ENCODE results near the gene TULP4. TPM values are rescaled to one million over a fixed set of nuclear protein-coding genes. Genes with fewer than 3 reads are reported as not detected.
A peak's percentile ranks its signal among the peaks of the same experiment; 100 is the strongest.

Gene TULP4
- total and polyA plus RNA-seq, 4 donors = 30.9 to 403 (median 84.8) TPM

- Histone ChIP-seq H3K9me3 (ENCODE audit: control insufficient read depth, insufficient read depth, low read length) (no peaks in the 10 kb centered on the region), H3K4me1 (ENCODE audit: control insufficient read depth, insufficient read depth, low read length) (peaks cover 15% of the 10 kb centered on the region), H3K27ac (ENCODE audit: low read depth, low read length) (peak overlapping the region; percentile 43), H3K4me3 (ENCODE audit: low read depth, low read length) (no peak overlapping the region), H3K27me3 (ENCODE audit: control insufficient read depth, insufficient read depth, low read length) (no peaks in the 10 kb centered on the region), H3K36me3 (ENCODE audit: control insufficient read depth, insufficient read depth, low read length) (peaks cover 4% of the 10 kb centered on the region)
- 21% methylated on average over 7 of the region's 9 CpGs for WGBS (ENCODE audit: insufficient coverage)
- peak in 2 of 6 donors; percentile 23 to 62 for DNase-seq (ENCODE audit: low read depth in 4 of 6, low spot score in 6 of 6)
These were observed 96.4 kb downstream of the TULP4 start for GRCh38 chr6:158408552-158409130.

- Histone ChIP-seq H3K27me3 (ENCODE audit: control insufficient read depth, insufficient read depth, low read length) (no peaks in the 10 kb centered on the region), H3K27ac (ENCODE audit: low read depth, low read length) (no peak overlapping the region), H3K9me3 (ENCODE audit: control insufficient read depth, insufficient read depth, low read length) (no peaks in the 10 kb centered on the region), H3K36me3 (ENCODE audit: control insufficient read depth, insufficient read depth, low read length) (peaks cover 4% of the 10 kb centered on the region), H3K4me3 (ENCODE audit: low read depth, low read length) (no peak overlapping the region), H3K4me1 (ENCODE audit: control insufficient read depth, insufficient read depth, low read length) (peaks cover 15% of the 10 kb centered on the region)
- WGBS (ENCODE audit: insufficient coverage) = 95% methylated on average over 2 of the region's 3 CpGs
- no peak for DNase-seq (ENCODE audit: low read depth in 4 of 6, low spot score in 6 of 6)
These were observed 97.2 kb downstream of the TULP4 start for GRCh38 chr6:158409451-158409850.

DNA sequence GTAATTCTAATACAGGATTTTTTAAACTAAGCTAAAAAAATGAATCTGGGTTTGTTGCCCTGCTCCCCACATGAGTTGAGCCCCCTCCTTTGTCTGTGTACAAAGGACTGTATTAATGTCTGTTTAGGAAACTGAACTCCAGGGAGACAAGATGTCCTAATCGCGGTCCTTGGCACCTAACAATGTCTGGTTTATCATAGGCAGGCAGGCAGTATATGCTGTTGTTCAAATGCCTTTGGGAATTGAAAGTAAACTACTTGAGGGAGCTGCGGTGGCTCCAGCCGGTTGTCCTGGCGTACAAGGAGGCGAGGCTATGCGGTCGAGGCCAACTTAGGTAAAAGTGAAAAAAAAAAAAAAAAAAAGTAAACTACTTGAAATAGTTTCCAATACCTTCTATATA lies 98.5 kb downstream of the TULP4 start:
- Histone ChIP-seq H3K36me3 (ENCODE audit: control insufficient read depth, insufficient read depth, low read length) (peaks cover 4% of the 10 kb centered on the region), H3K27me3 (ENCODE audit: control insufficient read depth, insufficient read depth, low read length) (no peaks in the 10 kb centered on the region), H3K4me1 (ENCODE audit: control insufficient read depth, insufficient read depth, low read length) (peaks cover 15% of the 10 kb centered on the region), H3K4me3 (ENCODE audit: low read depth, low read length) (no peak overlapping the region), H3K27ac (ENCODE audit: low read depth, low read length) (no peak overlapping the region), H3K9me3 (ENCODE audit: control insufficient read depth, insufficient read depth, low read length) (no peaks in the 10 kb centered on the region)
- DNase-seq (ENCODE audit: low read depth in 4 of 6, low spot score in 6 of 6) = no peak
- WGBS (ENCODE audit: insufficient coverage) = 50% methylated on average over 2 of the region's 8 CpGs

GRCh38 chr6:158411998-158412397 lies 99.7 kb downstream of the TULP4 start:
- Histone ChIP-seq H3K4me3 (ENCODE audit: low read depth, low read length) (no peak overlapping the region), H3K27me3 (ENCODE audit: control insufficient read depth, insufficient read depth, low read length) (no peaks in the 10 kb centered on the region), H3K27ac (ENCODE audit: low read depth, low read length) (no peak overlapping the region), H3K9me3 (ENCODE audit: control insufficient read depth, insufficient read depth, low read length) (no peaks in the 10 kb centered on the region), H3K4me1 (ENCODE audit: control insufficient read depth, insufficient read depth, low read length) (peaks cover 15% of the 10 kb centered on the region), H3K36me3 (ENCODE audit: control insufficient read depth, insufficient read depth, low read length) (peaks cover 4% of the 10 kb centered on the region)
- 94% methylated on average over 3 of the region's 4 CpGs for WGBS (ENCODE audit: insufficient coverage)
- no peak for DNase-seq (ENCODE audit: low read depth in 4 of 6, low spot score in 6 of 6)

DNA sequence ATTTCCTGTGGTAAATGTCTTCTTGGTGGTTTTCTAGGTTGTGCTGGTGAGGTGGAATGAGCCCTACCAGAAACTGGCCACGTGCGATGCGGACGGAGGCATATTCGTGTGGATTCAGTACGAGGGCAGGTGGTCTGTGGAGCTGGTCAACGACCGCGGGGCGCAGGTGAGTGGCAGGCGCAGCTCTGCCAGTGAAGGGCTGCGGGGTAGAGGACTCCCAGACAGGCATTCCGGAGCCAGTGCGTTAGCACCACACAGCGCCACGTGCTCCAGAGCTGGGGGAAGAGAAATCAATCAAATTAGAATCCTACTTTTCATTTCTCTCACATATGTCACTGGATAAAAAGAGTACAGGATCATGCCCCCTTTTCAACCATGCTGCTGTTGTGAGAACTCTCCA lies 100.8 kb downstream of the TULP4 start:
- DNase-seq (ENCODE audit: low read depth in 4 of 6, low spot score in 6 of 6) = no peak
- Histone ChIP-seq H3K4me1 (ENCODE audit: control insufficient read depth, insufficient read depth, low read length) (peaks cover 17% of the 10 kb centered on the region), H3K27ac (ENCODE audit: low read depth, low read length) (no peak overlapping the region), H3K4me3 (ENCODE audit: low read depth, low read length) (no peak overlapping the region), H3K27me3 (ENCODE audit: control insufficient read depth, insufficient read depth, low read length) (no peaks in the 10 kb centered on the region), H3K9me3 (ENCODE audit: control insufficient read depth, insufficient read depth, low read length) (no peaks in the 10 kb centered on the region), H3K36me3 (ENCODE audit: control insufficient read depth, insufficient read depth, low read length) (peaks cover 4% of the 10 kb centered on the region)
- WGBS (ENCODE audit: insufficient coverage) = 93% methylated on average over 13 of the region's 16 CpGs

GRCh38 chr6:158413814-158414565 lies 101.7 kb downstream of the TULP4 start:
- H3K4me1 ChIP-seq (ENCODE audit: control insufficient read depth, insufficient read depth, low read length) = peaks cover 12% of the 10 kb centered on the region
- DNase-seq (ENCODE audit: low read depth in 4 of 6, low spot score in 6 of 6) = peak in 1 of 6 donors; percentile 24
- peaks cover 4% of the 10 kb centered on the region for H3K36me3 ChIP-seq (ENCODE audit: control insufficient read depth, insufficient read depth, low read length)
- no peaks in the 10 kb centered on the region for H3K27me3 ChIP-seq (ENCODE audit: control insufficient read depth, insufficient read depth, low read length)
- H3K27ac ChIP-seq (ENCODE audit: low read depth, low read length) = no peak overlapping the region
- no peaks in the 10 kb centered on the region for H3K9me3 ChIP-seq (ENCODE audit: control insufficient read depth, insufficient read depth, low read length)
- H3K4me3 ChIP-seq (ENCODE audit: low read depth, low read length) = no peak overlapping the region
- 95% methylated on average over 2 of the region's 5 CpGs for WGBS (ENCODE audit: insufficient coverage)

GRCh38 chr6:158414851-158415262 lies 102.6 kb downstream of the TULP4 start:
- no peak for DNase-seq (ENCODE audit: low read depth in 4 of 6, low spot score in 6 of 6)
- H3K36me3 ChIP-seq (ENCODE audit: control insufficient read depth, insufficient read depth, low read length) = peaks cover 4% of the 10 kb centered on the region
- H3K27ac ChIP-seq (ENCODE audit: low read depth, low read length) = no peak overlapping the region
- H3K9me3 ChIP-seq (ENCODE audit: control insufficient read depth, insufficient read depth, low read length) = no peaks in the 10 kb centered on the region
- no peaks in the 10 kb centered on the region for H3K27me3 ChIP-seq (ENCODE audit: control insufficient read depth, insufficient read depth, low read length)
- peaks cover 9% of the 10 kb centered on the region for H3K4me1 ChIP-seq (ENCODE audit: control insufficient read depth, insufficient read depth, low read length)
- H3K4me3 ChIP-seq (ENCODE audit: low read depth, low read length) = no peak overlapping the region
- WGBS (ENCODE audit: insufficient coverage) = 88% methylated on average over 4 of the region's 5 CpGs

DNA sequence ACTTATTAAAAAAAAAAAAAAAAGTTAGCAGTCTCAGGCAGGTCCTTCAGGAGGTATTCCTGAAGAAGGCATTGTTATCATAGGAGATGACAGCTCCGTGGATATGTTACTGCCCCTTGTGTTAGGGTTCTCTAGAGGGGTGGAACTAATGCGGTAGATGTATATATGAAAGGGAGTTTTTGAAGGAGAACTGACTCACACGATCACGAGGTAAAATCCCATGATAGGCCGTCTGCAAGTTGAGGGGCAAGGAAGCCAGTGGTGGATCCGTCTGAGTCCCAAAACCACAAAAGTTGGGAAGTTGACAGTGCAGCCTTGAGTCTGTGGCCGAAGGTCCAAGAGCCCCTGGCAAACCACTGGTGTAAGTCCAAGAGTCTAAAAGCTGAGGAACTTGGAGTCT lies 103.4 kb downstream of the TULP4 start:
- H3K36me3 ChIP-seq (ENCODE audit: control insufficient read depth, insufficient read depth, low read length) = peaks cover 4% of the 10 kb centered on the region
- peaks cover 9% of the 10 kb centered on the region for H3K4me1 ChIP-seq (ENCODE audit: control insufficient read depth, insufficient read depth, low read length)
- no peaks in the 10 kb centered on the region for H3K27me3 ChIP-seq (ENCODE audit: control insufficient read depth, insufficient read depth, low read length)
- WGBS (ENCODE audit: insufficient coverage) = 93% methylated on average over 7 of the region's 7 CpGs
- H3K27ac ChIP-seq (ENCODE audit: low read depth, low read length) = no peak overlapping the region
- no peak for DNase-seq (ENCODE audit: low read depth in 4 of 6, low spot score in 6 of 6)
- H3K9me3 ChIP-seq (ENCODE audit: control insufficient read depth, insufficient read depth, low read length) = no peaks in the 10 kb centered on the region
- no peak overlapping the region for H3K4me3 ChIP-seq (ENCODE audit: low read depth, low read length)

DNA sequence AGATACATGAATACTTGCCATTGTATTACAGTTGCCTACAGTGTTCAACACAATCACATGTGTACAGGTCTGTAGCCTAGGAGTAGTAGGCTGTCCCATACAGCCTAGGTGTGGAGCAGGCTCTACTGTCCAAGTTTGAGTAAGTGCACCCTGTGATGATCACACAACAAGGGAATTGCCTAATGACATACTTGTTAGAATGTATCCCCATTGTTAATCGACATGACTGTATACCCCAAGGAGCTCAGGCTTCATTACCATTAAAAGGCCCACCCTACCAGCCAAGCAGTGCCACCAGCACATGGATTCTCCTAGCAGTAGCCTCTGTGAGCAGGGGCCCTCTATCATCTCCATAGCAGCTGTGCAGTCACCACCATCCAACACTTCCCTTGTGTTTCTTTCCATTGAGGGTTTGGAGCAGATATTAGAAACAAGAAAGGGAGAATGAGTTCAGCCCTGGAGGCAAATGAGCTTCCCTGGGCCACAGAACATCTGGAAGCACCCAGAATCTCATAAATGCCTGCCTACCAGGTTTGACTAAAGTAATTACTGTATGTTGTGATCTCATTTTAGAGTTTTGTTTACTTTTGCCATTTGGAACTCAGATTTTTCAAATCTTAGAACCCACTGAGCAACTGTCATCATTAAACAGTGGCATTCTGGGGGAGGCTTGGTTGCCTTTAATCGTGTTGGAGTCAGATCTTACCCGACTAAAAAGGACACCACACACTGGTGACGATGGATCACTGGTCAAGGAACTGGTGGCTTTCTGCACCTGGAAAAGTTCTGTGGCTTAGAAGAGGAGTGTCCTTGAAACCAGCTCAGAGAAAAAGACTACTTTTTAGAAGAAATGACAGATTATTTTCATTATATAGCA lies 104.9 kb downstream of the TULP4 start:
- Histone ChIP-seq H3K9me3 (ENCODE audit: control insufficient read depth, insufficient read depth, low read length) (no peaks in the 10 kb centered on the region), H3K36me3 (ENCODE audit: control insufficient read depth, insufficient read depth, low read length) (peaks cover 4% of the 10 kb centered on the region), H3K27ac (ENCODE audit: low read depth, low read length) (peak overlapping the region; percentile 57), H3K27me3 (ENCODE audit: control insufficient read depth, insufficient read depth, low read length) (no peaks in the 10 kb centered on the region), H3K4me1 (ENCODE audit: control insufficient read depth, insufficient read depth, low read length) (peaks cover 9% of the 10 kb centered on the region), H3K4me3 (ENCODE audit: low read depth, low read length) (no peak overlapping the region)
- no peak for DNase-seq (ENCODE audit: low read depth in 4 of 6, low spot score in 6 of 6)
- WGBS (ENCODE audit: insufficient coverage) = 83% methylated on average over 1 of the region's 4 CpGs

Data from spinal cord (tissue), 10 donors.